ENCODE data around the gene CFAP46. TPM values are rescaled to one million over a fixed set of nuclear protein-coding genes. Genes with fewer than 3 reads are reported as not detected.
A peak's percentile ranks its signal among the peaks of the same experiment; 100 is the strongest.

The CFAP46 gene
- total RNA-seq, 3 donors from 2014 or later = 0.78 to 1.0 TPM; not detected in 1

DNA sequence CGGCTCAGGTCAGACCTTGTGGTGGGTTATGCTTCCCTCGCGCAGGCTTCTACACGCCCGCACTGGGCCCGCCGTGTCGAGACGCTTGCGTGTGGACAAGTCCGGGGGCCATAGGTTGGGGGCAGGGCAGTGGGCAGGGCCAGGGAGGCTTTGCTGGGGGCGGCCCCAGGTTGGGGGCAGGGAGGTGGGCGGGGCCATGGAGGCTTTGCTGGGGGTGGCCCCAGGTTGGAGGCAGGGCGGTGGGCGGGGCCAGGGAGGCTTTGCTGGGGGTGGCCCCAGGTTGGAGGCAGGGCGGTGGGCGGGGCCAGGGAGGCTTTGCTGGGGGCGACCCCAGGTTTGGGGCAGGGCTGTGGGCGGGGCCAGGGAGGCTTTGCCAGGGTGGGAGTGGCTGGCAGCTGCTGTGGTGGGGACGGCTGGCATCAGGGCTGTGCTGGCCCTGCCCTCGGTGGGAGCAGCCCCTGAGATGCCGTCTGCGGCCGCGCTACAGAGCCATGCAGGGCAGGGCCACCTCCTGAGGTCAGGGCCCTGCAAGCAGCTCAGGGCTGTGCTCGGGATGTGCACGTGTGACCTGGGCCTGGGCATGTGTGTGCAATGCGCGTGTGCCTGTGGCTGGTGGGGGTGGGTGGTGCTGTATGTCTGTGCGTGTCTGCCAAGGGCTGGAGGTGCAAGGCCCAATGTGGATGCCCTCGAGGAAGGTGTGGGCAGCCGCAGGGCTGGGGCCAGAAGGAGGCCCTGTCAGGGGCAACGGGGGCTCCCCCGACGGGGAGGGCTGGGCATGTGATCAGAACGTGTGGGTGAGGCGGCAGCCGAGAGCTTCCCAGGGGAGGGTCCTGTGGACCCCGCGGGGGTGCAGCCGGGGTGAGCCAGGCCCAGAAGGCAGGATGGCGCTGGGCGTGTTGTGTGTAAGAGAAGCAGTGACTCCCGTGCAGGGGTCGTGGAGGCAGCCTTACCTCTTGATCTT lies 84.0 kb downstream of the CFAP46 start:
- no peak for TF ChIP-seq CTCF (IDR thresholded peaks at IDR 0.05)
- Histone ChIP-seq H3K4me1 (ENCODE audit: low read depth) (no peaks in the 10 kb centered on the region), H3K36me3 (ENCODE audit: low read depth) (no peaks in the 10 kb centered on the region), H3K4me3 (no peak overlapping the region), H3K9me3 (no peaks in the 10 kb centered on the region)
- ATAC-seq = no peak
- peak in 1 of 3 donors; percentile 13 for DNase-seq
- intact Hi-C loops (cut with DNase I, micrococcal nuclease) = no loop called here

DNA sequence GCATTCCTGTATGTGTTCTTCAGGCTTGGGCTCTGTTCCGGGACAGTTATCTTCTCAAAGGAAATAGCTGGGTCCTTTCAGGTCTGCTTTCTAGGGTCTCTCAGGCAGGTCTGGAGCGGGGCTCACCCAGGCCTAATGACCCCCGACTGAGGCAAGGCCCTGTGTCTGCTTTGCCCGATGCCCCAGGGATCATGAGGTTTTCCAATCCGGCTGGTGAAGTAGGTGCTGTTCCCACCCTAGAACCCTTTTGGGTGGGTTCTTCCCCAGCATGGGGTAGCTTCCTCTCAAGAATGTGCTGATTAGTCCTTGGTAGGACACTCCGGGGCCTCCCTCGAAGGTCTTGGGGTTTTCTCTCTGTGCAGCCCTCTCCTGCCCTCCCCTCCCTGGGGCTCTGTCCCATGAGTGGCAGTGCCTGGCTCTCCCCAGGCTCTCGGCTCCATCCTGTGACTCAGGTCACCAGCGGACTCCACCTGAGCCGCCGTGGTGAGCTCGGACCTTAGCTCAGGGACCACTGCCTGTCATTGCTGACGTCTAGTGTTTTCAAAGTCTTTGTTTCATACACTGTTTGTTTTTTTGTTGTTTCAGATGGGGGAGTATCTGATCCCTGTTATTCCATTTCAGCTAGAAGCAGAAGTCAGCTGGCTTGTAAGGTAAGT lies 85.4 kb downstream of the CFAP46 start:
- TF ChIP-seq CTCF (IDR thresholded peaks at IDR 0.05) = no peak
- DNase-seq = no peak
- intact Hi-C loops (cut with DNase I, micrococcal nuclease) = no loop called here

GRCh38 chr10:132855889-132856288 lies 86.5 kb downstream of the CFAP46 start:
- intact Hi-C loops (cut with DNase I, micrococcal nuclease) = no loop called here

More for the DNA sequence above, 85.4 kb downstream of the CFAP46 start:
- Histone ChIP-seq H3K36me3 (ENCODE audit: low read depth) (no peaks in the 10 kb centered on the region), H3K4me3 (no peak overlapping the region), H3K9me3 (no peaks in the 10 kb centered on the region), H3K4me1 (ENCODE audit: low read depth) (no peaks in the 10 kb centered on the region)
- no peak for ATAC-seq

DNA sequence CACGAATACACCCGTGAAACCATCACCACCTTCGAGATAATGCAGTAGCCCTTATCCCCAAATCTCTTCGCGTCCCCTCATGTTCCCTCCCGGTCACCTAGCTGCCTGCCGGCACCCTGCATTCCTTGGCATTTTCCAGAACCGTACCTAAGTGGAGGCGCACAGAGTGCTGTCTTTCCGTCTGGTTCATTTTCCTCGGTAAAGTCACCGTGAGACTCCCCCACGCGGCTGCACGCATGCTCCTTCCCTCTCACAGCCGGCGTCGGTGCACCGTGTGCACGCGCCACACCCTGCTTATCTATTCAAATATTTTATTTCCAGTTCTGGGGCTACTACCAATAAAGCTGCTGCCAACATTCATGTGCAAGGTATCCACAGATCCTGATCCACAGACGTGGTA lies 90.9 kb downstream of the CFAP46 start:
- Histone ChIP-seq H3K36me3 (ENCODE audit: low read depth) (no peaks in the 10 kb centered on the region), H3K9me3 (no peaks in the 10 kb centered on the region), H3K4me3 (no peak overlapping the region), H3K4me1 (ENCODE audit: low read depth) (no peaks in the 10 kb centered on the region)
- ATAC-seq (no peak), DNase-seq (no peak)
- no peak for TF ChIP-seq CTCF (IDR thresholded peaks at IDR 0.05)
- intact Hi-C loops (cut with DNase I, micrococcal nuclease) = no loop called here

More at GRCh38 chr10:132855889-132856288, 86.5 kb downstream of the CFAP46 start:
- Histone ChIP-seq H3K36me3 (ENCODE audit: low read depth) (no peaks in the 10 kb centered on the region), H3K9me3 (no peaks in the 10 kb centered on the region), H3K4me3 (no peak overlapping the region), H3K4me1 (ENCODE audit: low read depth) (no peaks in the 10 kb centered on the region)
- ATAC-seq (no peak), DNase-seq (no peak)
- TF ChIP-seq CTCF (IDR thresholded peaks at IDR 0.05) = no peak

- Histone ChIP-seq H3K9me3 (no peaks in the 10 kb centered on the region), H3K4me3 (no peak overlapping the region), H3K4me1 (ENCODE audit: low read depth) (no peaks in the 10 kb centered on the region), H3K36me3 (ENCODE audit: low read depth) (no peaks in the 10 kb centered on the region)
- TF ChIP-seq CTCF (IDR thresholded peaks at IDR 0.05) = no peak
- DNase-seq = no peak
- intact Hi-C loops (cut with DNase I, micrococcal nuclease) = no loop called here
- ATAC-seq = no peak
Observed at GRCh38 chr10:132850896-132851295, 91.5 kb downstream of the CFAP46 start.

Measured in mucosa of descending colon (tissue), 3 donors.